Glomerular visceral epithelial cell (primary cell): ENCODE data around the gene RTP5.

Experiments used
- DNase-seq: peaks from one replicate; pipeline ENCODE4 v3.0.0-alpha.2; 2016; ENCODE audit errors: extremely low spot score

RTP5 gene

GRCh38 chr2:241857572-241858121 lies 11.9 kb upstream of the RTP5 start:
- no peak for DNase-seq

GRCh38 chr2:241858206-241859016 lies 11.1 kb upstream of the RTP5 start, which contains the start of gene PDCD1:
Gene PDCD1, minus strand, starts transcription at chr2:241858894. Its CDS starts 56 bp downstream, at chr2:241858838.
- no peak for DNase-seq

- no peak for DNase-seq
Observed at GRCh38 chr2:241859017-241859435, 10.5 kb upstream of the RTP5 start.

GRCh38 chr2:241859436-241860183 lies 9.9 kb upstream of the RTP5 start:
- DNase-seq = no peak

- no peak for DNase-seq
Observed at GRCh38 chr2:241860184-241861078, 9.1 kb upstream of the RTP5 start.

- no peak for DNase-seq
Observed at GRCh38 chr2:241861264-241861663, 8.3 kb upstream of the RTP5 start.

- no peak for DNase-seq
Observed at GRCh38 chr2:241862093-241862492, 7.4 kb upstream of the RTP5 start.

- DNase-seq = no peak
Observed at GRCh38 chr2:241862775-241863535, 6.6 kb upstream of the RTP5 start.

- no peak for DNase-seq
Observed at GRCh38 chr2:241863536-241863954, 6.0 kb upstream of the RTP5 start.

- DNase-seq = no peak
Observed at GRCh38 chr2:241864168-241864849, 5.2 kb upstream of the RTP5 start.

- no peak for DNase-seq
Observed at GRCh38 chr2:241864850-241865213, 4.7 kb upstream of the RTP5 start.

- no peak for DNase-seq
Observed at GRCh38 chr2:241865416-241865956, 4.0 kb upstream of the RTP5 start.

GRCh38 chr2:241865957-241866789 lies 3.4 kb upstream of the RTP5 start:
- no peak for DNase-seq

- no peak for DNase-seq
Observed at GRCh38 chr2:241866790-241867645, 2.5 kb upstream of the RTP5 start.

- DNase-seq = no peak
Observed at GRCh38 chr2:241867776-241868420, 1.6 kb upstream of the RTP5 start.

GRCh38 chr2:241868661-241869081 lies 858 bp upstream of the RTP5 start:
- no peak for DNase-seq

- no peak for DNase-seq
Observed at GRCh38 chr2:241870081-241870541, 582 bp downstream of the RTP5 start.
